GM21529 (cell line): ENCODE data around the gene DLG2.
A peak's percentile ranks its signal among the peaks of the same experiment; 100 is the strongest.
"Not testable (repeated sequence)": the region's sequence is repeated elsewhere in the genome, so short reads cannot be mapped to it uniquely, and the experiment has no call there.

ENCODE experiments used
- ATAC-seq: cut with Tn5 transposase; IDR thresholded peaks from one replicate; pipeline ENCODE4 v1.9.1; 2021; ENCODE audit not compliant: unreplicated experiment

DLG2 gene

DNA sequence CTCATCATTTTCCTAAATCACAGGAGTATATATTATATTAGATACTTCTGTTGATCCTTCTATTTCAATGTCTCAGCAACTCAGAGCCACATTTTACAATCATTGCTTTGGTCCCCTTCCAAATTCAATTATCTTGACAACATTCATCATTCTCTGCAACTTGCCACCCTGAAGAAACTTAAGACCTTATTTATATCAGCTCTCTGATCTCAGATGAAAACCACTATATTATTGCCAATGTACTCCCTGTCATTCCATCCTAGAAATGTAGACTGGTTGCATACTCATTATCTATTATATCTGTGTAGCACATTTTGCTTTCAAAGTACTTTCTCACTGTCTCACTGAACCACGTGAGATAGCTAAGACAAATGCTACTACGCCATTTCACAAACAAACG, 379.3 kb downstream of the DLG2 start:
- ATAC-seq: no peak

GRCh38 chr11:85238906-85239305, 388.2 kb downstream of the DLG2 start:
- ATAC-seq: no peak

- not testable (repeated sequence) for ATAC-seq
Observed at GRCh38 chr11:85238038-85238437, 389.1 kb downstream of the DLG2 start.

DNA sequence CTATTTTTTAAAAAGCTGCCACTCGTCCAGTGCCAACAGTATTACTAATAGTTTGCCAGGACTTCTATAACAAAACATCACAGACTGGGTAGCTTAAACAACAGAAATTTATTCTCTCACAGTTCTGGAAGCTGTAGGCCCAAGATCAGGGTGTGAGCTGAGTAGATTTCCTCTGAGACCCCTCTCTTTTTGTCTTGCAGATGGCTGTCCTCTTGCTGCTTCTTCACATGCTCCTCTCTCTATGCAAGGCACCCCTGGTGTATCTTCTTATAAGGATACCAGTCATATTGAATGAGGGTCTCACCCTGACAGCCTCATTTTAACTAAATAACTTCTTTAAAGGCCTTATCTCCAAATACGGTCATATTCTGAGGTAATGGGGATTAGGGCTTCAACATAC, 390.9 kb downstream of the DLG2 start:
- no peak for ATAC-seq

GRCh38 chr11:85232559-85232958, 394.6 kb downstream of the DLG2 start:
- ATAC-seq: no peak

GRCh38 chr11:85231588-85231987, 395.6 kb downstream of the DLG2 start:
- ATAC-seq: no peak

- not testable (repeated sequence) for ATAC-seq
Observed at GRCh38 chr11:85229723-85230122, 397.4 kb downstream of the DLG2 start.

DNA sequence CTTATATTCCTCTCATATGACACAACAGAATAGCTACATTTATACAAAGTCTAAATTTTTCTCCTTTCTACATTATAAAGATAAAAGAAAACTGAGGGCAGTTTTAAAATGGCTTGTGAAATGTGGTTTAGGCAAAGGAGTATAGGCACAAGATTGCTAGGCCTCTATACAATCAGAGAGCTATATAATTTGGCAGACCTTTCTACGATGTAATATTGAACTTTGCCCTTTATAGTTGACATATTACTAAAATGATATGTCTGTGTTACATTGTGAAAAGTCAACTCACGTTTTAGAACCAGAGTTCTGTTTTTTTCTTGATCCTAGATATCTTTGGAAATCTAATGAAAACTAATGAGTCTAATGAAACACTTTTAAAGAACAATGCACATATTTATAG, 430.2 kb downstream of the DLG2 start:
- no peak for ATAC-seq

GRCh38 chr11:85195934-85196333, 431.2 kb downstream of the DLG2 start:
- no peak for ATAC-seq

- ATAC-seq: no peak
Observed at GRCh38 chr11:85187992-85188391, 439.2 kb downstream of the DLG2 start.

- no peak for ATAC-seq
Observed at GRCh38 chr11:85184721-85185120, 442.4 kb downstream of the DLG2 start.

GRCh38 chr11:85182441-85183387, 444.4 kb downstream of the DLG2 start:
- ATAC-seq: peak; percentile 89

- ATAC-seq: no peak
Observed at GRCh38 chr11:85180528-85180927, 446.6 kb downstream of the DLG2 start.

- no peak for ATAC-seq
Observed at GRCh38 chr11:85171648-85172257, 455.4 kb downstream of the DLG2 start.

DNA sequence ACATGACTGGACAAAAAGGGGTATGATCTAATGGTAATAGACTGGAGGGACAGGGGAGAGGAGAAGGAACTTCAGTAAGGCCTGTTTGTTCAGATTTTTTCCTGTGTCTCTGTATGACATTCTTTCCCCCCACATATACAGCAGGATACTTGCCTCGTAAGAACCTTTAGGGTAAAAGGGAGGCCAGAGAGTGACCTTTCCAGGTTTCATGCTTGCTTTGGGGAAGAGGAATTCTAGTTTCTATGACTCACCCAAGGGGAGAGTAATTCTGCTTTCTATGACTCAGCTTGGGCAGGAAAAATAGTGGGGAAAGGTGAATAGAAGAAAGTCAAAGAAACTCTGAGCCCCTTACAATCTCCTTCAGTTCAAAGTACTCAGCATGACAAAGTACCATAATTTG, 457.0 kb downstream of the DLG2 start:
- ATAC-seq: no peak

DNA sequence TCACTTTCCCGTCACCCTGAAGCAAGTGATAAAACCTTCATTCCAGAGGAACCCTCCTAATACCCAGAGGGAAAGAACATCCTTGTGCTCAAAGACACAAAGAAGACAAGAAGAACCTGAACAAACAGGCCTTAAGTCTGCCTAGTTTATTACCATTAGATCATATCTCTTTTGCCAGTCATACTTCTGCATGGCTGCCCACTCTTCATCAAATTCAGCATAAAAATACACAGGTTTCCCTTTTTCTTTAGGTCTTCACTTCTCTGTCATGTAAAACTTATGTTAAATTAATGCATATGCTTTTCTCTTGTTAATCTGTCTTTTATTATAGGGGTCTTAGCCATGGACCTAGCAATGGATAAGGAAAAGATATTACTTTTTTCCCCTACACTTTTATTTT, 459.7 kb downstream of the DLG2 start:
- ATAC-seq: no peak

DNA sequence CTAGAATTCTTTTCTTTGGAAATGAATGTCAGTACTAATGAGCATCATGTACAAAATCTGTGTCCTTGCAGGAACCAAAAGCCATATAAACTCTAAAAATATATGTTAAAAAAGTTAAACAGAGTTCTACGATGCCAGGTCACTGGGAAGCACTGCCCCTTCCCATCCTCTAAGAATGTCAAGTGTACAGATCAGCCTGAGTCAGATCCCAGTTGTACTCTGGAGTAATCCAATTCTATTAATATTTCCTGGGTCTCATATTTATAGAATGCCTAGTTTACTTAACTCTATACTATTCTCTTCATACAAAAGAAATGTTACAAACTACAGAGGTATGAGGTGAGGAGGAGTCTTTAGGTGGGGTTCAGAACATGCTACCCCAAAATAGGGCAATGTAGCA, 460.1 kb downstream of the DLG2 start:
- no peak for ATAC-seq

- no peak for ATAC-seq
Observed at GRCh38 chr11:85165819-85166218, 461.3 kb downstream of the DLG2 start.

DNA sequence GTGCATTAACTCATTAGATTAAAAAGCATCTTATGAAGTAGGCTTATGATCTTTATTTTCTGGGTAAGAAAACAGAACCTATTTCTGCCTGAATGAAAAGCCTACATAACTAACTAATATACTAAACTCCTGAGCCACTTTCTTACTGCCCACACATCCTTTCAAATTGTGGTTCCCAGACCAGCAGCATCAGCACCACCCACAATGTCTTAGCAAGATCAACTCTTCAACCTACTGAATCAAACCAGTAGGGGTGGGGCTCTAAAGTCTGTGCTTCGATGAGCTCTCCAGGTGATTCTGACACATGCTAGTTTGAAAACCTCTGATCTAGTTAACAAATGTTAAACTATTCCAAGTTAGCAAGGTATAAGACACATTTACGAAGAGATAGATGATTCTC, 462.4 kb downstream of the DLG2 start:
- no peak for ATAC-seq

- ATAC-seq: no peak
Observed at GRCh38 chr11:85154294-85154693, 472.9 kb downstream of the DLG2 start.

GRCh38 chr11:85137597-85137996, 489.5 kb downstream of the DLG2 start:
- ATAC-seq: no peak

DNA sequence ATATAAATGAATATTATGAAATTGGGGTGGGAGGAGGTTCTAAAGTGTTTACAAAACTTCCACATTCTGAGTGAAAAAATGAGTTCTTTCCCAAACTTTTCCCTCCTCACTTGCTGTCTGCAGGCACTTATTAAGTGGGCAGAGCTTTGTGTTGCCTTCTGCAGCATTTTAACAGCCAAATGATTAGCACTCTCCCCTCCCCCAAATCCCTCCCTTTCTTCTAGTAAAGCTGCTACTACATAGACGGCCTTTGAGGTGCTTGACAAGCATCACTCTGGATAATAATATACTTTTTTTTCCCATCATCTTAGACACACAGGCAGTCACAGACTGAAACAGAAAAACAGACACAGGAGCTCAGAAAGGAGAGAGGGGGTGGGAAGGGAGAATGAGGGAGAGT, 493.5 kb downstream of the DLG2 start:
- no peak for ATAC-seq
